Measurements from ENCODE around the gene DSG2. TPM values are rescaled to one million over a fixed set of nuclear protein-coding genes. Genes with fewer than 3 reads are reported as not detected.

Gene DSG2
- polyA plus RNA-seq, 1 donor from 2014 or later, result 0.94 TPM

DNA sequence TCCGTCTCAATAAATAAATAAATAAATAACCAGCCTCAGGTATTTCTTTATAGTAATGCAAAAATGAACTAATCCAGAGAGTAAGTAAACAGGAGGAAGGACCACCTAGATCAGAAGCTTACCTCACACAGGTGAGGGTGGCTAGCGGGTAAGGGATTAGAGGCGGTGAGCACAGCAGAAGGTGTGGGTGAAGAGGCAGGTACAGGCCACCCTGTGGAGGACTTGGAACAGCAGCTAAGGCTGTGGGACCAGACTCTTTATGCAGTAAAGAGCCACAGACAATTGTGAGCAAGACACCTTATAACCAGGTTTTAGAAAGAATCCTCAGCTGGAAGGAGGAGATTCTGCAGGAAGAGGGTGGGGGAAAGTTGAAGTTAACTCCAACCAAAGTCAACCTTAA, 59.5 kb downstream of the DSG2 start:
- H3K79me2 ChIP-seq (replicated peaks; ENCODE audit: insufficient read depth, low read length), result no peaks in the 10 kb centered on the region
- no peaks in the 10 kb centered on the region for H3K36me3 ChIP-seq (ENCODE audit: insufficient read depth, low read length)
- no peaks in the 10 kb centered on the region for H3K27me3 ChIP-seq (ENCODE audit: insufficient read depth, low read depth, low read length)
- H3K9ac ChIP-seq (ENCODE audit: low read length), result no peak overlapping the region
- no peaks in the 10 kb centered on the region for H3K9me2 ChIP-seq (ENCODE audit: insufficient read depth, low read length)
- no peak overlapping the region for H3K4me3 ChIP-seq (ENCODE audit: low read length)
- no peak overlapping the region for H3K4me2 ChIP-seq (ENCODE audit: low read length)
- no peaks in the 10 kb centered on the region for H3K9me3 ChIP-seq (ENCODE audit: low read length)
- H2AFZ ChIP-seq (ENCODE audit: low read depth, low read length), result no peak overlapping the region
- H3K27ac ChIP-seq (ENCODE audit: low read length), result no peak overlapping the region
- H3F3A ChIP-seq (ENCODE audit: insufficient read depth, low read length, poor library complexity, severe bottlenecking), result no peaks in the 10 kb centered on the region
- no peaks in the 10 kb centered on the region for H4K20me1 ChIP-seq (ENCODE audit: insufficient read depth)
- TF ChIP-seq, protein P1, sequence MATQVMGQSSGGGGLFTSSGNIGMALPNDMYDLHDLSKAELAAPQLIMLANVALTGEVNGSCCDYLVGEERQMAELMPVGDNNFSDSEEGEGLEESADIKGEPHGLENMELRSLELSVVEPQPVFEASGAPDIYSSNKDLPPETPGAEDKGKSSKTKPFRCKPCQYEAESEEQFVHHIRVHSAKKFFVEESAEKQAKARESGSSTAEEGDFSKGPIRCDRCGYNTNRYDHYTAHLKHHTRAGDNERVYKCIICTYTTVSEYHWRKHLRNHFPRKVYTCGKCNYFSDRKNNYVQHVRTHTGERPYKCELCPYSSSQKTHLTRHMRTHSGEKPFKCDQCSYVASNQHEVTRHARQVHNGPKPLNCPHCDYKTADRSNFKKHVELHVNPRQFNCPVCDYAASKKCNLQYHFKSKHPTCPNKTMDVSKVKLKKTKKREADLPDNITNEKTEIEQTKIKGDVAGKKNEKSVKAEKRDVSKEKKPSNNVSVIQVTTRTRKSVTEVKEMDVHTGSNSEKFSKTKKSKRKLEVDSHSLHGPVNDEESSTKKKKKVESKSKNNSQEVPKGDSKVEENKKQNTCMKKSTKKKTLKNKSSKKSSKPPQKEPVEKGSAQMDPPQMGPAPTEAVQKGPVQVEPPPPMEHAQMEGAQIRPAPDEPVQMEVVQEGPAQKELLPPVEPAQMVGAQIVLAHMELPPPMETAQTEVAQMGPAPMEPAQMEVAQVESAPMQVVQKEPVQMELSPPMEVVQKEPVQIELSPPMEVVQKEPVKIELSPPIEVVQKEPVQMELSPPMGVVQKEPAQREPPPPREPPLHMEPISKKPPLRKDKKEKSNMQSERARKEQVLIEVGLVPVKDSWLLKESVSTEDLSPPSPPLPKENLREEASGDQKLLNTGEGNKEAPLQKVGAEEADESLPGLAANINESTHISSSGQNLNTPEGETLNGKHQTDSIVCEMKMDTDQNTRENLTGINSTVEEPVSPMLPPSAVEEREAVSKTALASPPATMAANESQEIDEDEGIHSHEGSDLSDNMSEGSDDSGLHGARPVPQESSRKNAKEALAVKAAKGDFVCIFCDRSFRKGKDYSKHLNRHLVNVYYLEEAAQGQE (IDR thresholded peaks at IDR 0.05; ENCODE audit: borderline replicate concordance), result no peak
- TF ChIP-seq EZH2 (IDR thresholded peaks at IDR 0.05; ENCODE audit: borderline replicate concordance, insufficient read depth, low read length, poor library complexity, severe bottlenecking) (no peak), TAF1 (IDR thresholded peaks at IDR 0.05; ENCODE audit: low read depth) (no peak), MXI1 (conservative IDR thresholded peaks at IDR 0.05; ENCODE audit: poor library complexity, severe bottlenecking) (no peak), RAD21 (conservative IDR thresholded peaks at IDR 0.05) (no peak), SMC3 (conservative IDR thresholded peaks at IDR 0.05; ENCODE audit: poor library complexity) (no peak), EP300 (conservative IDR thresholded peaks at IDR 0.05; ENCODE audit: poor library complexity, severe bottlenecking) (no peak), POLR2AphosphoS5 (IDR thresholded peaks at IDR 0.05) (no peak)
- TF ChIP-seq, protein P2, sequence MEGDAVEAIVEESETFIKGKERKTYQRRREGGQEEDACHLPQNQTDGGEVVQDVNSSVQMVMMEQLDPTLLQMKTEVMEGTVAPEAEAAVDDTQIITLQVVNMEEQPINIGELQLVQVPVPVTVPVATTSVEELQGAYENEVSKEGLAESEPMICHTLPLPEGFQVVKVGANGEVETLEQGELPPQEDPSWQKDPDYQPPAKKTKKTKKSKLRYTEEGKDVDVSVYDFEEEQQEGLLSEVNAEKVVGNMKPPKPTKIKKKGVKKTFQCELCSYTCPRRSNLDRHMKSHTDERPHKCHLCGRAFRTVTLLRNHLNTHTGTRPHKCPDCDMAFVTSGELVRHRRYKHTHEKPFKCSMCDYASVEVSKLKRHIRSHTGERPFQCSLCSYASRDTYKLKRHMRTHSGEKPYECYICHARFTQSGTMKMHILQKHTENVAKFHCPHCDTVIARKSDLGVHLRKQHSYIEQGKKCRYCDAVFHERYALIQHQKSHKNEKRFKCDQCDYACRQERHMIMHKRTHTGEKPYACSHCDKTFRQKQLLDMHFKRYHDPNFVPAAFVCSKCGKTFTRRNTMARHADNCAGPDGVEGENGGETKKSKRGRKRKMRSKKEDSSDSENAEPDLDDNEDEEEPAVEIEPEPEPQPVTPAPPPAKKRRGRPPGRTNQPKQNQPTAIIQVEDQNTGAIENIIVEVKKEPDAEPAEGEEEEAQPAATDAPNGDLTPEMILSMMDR (IDR thresholded peaks at IDR 0.05; ENCODE audit: poor library complexity, severe bottlenecking), result no peak

DNA sequence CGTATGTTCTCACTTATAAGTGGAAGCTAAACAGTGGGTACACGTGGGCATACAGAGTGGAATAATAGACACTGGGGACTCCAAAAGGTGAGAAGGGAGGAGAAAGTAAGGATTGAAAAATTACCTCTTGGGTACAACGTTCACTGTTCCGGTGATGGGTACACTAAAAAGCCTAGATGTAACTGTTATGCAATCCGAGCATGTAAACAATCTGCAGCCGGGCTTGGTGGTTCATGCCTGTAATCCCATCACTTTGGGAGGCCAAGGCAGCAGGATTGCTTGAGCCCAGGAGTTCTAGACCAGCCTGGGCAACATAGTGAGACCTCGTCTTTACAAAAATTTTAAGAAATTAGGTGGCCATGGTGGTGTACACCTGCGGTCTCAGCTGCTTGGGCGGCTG, 60.6 kb downstream of the DSG2 start:
- Histone ChIP-seq H3K4me3 (ENCODE audit: low read length) (no peak overlapping the region), H3K27ac (ENCODE audit: low read length) (no peak overlapping the region), H3K27me3 (ENCODE audit: insufficient read depth, low read depth, low read length) (no peaks in the 10 kb centered on the region), H2AFZ (ENCODE audit: low read depth, low read length) (no peak overlapping the region), H4K20me1 (ENCODE audit: insufficient read depth) (no peaks in the 10 kb centered on the region), H3F3A (ENCODE audit: insufficient read depth, low read length, poor library complexity, severe bottlenecking) (no peaks in the 10 kb centered on the region), H3K9ac (ENCODE audit: low read length) (no peak overlapping the region), H3K4me2 (ENCODE audit: low read length) (no peak overlapping the region), H3K9me3 (ENCODE audit: low read length) (no peaks in the 10 kb centered on the region), H3K36me3 (ENCODE audit: insufficient read depth, low read length) (no peaks in the 10 kb centered on the region), H3K9me2 (ENCODE audit: insufficient read depth, low read length) (no peaks in the 10 kb centered on the region), H3K79me2 (replicated peaks; ENCODE audit: insufficient read depth, low read length) (no peaks in the 10 kb centered on the region)
- TF ChIP-seq EZH2 (IDR thresholded peaks at IDR 0.05; ENCODE audit: borderline replicate concordance, insufficient read depth, low read length, poor library complexity, severe bottlenecking), result no peak

DNA sequence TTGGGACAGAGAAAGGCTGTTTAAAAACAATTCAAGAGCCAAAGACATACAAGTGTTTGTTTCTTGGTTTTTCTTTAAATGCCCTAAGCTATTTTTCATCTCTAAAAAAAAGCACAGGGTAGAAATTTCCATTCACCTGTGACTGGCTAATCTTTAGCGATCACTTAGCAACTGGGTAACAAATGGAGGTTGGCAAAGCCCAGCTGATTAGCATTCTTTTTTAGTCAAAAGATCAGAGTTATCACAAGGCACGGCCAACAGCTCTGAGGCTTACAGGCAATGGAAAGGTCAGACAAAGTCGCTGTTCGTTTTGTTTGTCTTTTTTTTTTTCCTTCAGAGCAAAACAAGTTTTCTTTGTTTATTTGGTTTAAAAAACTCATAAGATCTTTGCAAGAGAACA, 64.7 kb downstream of the DSG2 start:
- Histone ChIP-seq H3K9me2 (ENCODE audit: insufficient read depth, low read length) (no peaks in the 10 kb centered on the region), H4K20me1 (ENCODE audit: insufficient read depth) (no peaks in the 10 kb centered on the region), H3K9me3 (ENCODE audit: low read length) (no peaks in the 10 kb centered on the region), H3K36me3 (ENCODE audit: insufficient read depth, low read length) (no peaks in the 10 kb centered on the region), H3K4me3 (ENCODE audit: low read length) (no peak overlapping the region), H3K9ac (ENCODE audit: low read length) (no peak overlapping the region), H3F3A (ENCODE audit: insufficient read depth, low read length, poor library complexity, severe bottlenecking) (no peaks in the 10 kb centered on the region), H3K27ac (ENCODE audit: low read length) (no peak overlapping the region), H2AFZ (ENCODE audit: low read depth, low read length) (no peak overlapping the region), H3K79me2 (replicated peaks; ENCODE audit: insufficient read depth, low read length) (no peaks in the 10 kb centered on the region), H3K27me3 (ENCODE audit: insufficient read depth, low read depth, low read length) (no peaks in the 10 kb centered on the region), H3K4me2 (ENCODE audit: low read length) (no peak overlapping the region)
- TF ChIP-seq SMC3 (conservative IDR thresholded peaks at IDR 0.05; ENCODE audit: poor library complexity) (no peak), MXI1 (conservative IDR thresholded peaks at IDR 0.05; ENCODE audit: poor library complexity, severe bottlenecking) (no peak), EZH2 (IDR thresholded peaks at IDR 0.05; ENCODE audit: borderline replicate concordance, insufficient read depth, low read length, poor library complexity, severe bottlenecking) (no peak), EP300 (conservative IDR thresholded peaks at IDR 0.05; ENCODE audit: poor library complexity, severe bottlenecking) (no peak), RAD21 (conservative IDR thresholded peaks at IDR 0.05) (no peak), POLR2AphosphoS5 (IDR thresholded peaks at IDR 0.05) (no peak), TAF1 (IDR thresholded peaks at IDR 0.05; ENCODE audit: low read depth) (no peak)
- TF ChIP-seq, protein P2 (IDR thresholded peaks at IDR 0.05; ENCODE audit: poor library complexity, severe bottlenecking), result no peak
- TF ChIP-seq, protein P1 (IDR thresholded peaks at IDR 0.05; ENCODE audit: borderline replicate concordance), result no peak
